Activated T-helper 1 cell treated with anti-CD3 and anti-CD28 coated beads, Interleukin-2, amount 50 U/mL, for 16 hours (primary cell): ENCODE results near the gene EEF2.

Experiments
- DNase-seq, 2 donors: peaks; one replicate each; pipeline ENCODE4 v3.0.0-alpha.2; 2020; ENCODE audit warnings: low read depth in 1 of 2, low spot score in 1 of 2

The EEF2 gene

GRCh38 chr19:3984908-3985642, at the start of gene EEF2:
Gene EEF2, minus strand, starts transcription at chr19:3985463. Its CDS starts 83 bp downstream, at chr19:3985380.
- DNase-seq = peak; percentile 80 to 88

GRCh38 chr19:4034048-4035017, 49.1 kb upstream of the EEF2 start:
- no peak for DNase-seq

GRCh38 chr19:4033028-4033956, 48.0 kb upstream of the EEF2 start:
- DNase-seq = no peak

GRCh38 chr19:4032436-4032835, 47.2 kb upstream of the EEF2 start:
- DNase-seq = no peak

- no peak for DNase-seq
Measured at GRCh38 chr19:4031420-4031819, 46.2 kb upstream of the EEF2 start.

GRCh38 chr19:4030981-4031380, 45.7 kb upstream of the EEF2 start:
- no peak for DNase-seq

GRCh38 chr19:4030552-4030951, 45.3 kb upstream of the EEF2 start:
- DNase-seq = no peak

- DNase-seq = no peak
Measured at GRCh38 chr19:4029247-4029614, 44.0 kb upstream of the EEF2 start.

GRCh38 chr19:4028334-4029246, 43.3 kb upstream of the EEF2 start:
- no peak for DNase-seq

GRCh38 chr19:4027146-4027545, 41.9 kb upstream of the EEF2 start:
- DNase-seq = no peak

- DNase-seq = no peak
Measured at GRCh38 chr19:4025317-4025716, 40.1 kb upstream of the EEF2 start.

- DNase-seq = no peak
Measured at GRCh38 chr19:4023600-4024398, 38.5 kb upstream of the EEF2 start.

- no peak for DNase-seq
Measured at GRCh38 chr19:4019578-4019977, 34.3 kb upstream of the EEF2 start.

- DNase-seq = no peak
Measured at GRCh38 chr19:4018775-4019504, 33.7 kb upstream of the EEF2 start.

GRCh38 chr19:4018140-4018613, 32.9 kb upstream of the EEF2 start:
- DNase-seq = no peak

GRCh38 chr19:4016903-4017638, 31.8 kb upstream of the EEF2 start:
- no peak for DNase-seq

GRCh38 chr19:4016486-4016885, 31.2 kb upstream of the EEF2 start:
- DNase-seq = no peak
